MCF 10A (cell line): ENCODE data around the gene TMEM179. TPM values are rescaled to one million over a fixed set of nuclear protein-coding genes. Genes with fewer than 3 reads are reported as not detected.

Source experiments
- BruUV-seq: library from RNA; stranded (reverse); fragments of 400-500 nt; replicated peaks from 2 replicates; lab custom pipeline; 2021; lab: Mats Ljungman, UMichigan
- CTCF ChIA-PET: fragments of 300-600 bp; sonication (Branson Sonifier 250); formaldehyde crosslinking; extraction: SDS; loops from one replicate; lab custom pipeline; 2021; ENCODE audit warnings: antibody characterized with exemption, inconsistent platforms; lab: Yijun Ruan, JAX
- POLR2A ChIA-PET: fragments of 300-600, 350-650 bp; sonication (Branson Sonifier 250); formaldehyde crosslinking; extraction: SDS; loops from one replicate; lab custom pipeline; 2020; ENCODE audit warnings: antibody characterized with exemption, inconsistent platforms; lab: Yijun Ruan, JAX
- DNase-seq: peaks from one replicate; pipeline ENCODE4 v3.0.0-alpha.2; 2018; ENCODE audit not compliant: unreplicated experiment
- H3K27ac Mint-ChIP-seq: one replicate; pipeline ENCODE4 v1.8.0; 2022; ENCODE audit warnings: mild to moderate bottlenecking, low read depth, mixed read lengths; ENCODE audit not compliant: unreplicated experiment
- H3K27me3 Mint-ChIP-seq: one replicate; pipeline ENCODE4 v1.8.0; 2022; ENCODE audit warnings: mixed read lengths; ENCODE audit not compliant: insufficient read depth, unreplicated experiment
- H3K36me3 Mint-ChIP-seq: one replicate; pipeline ENCODE4 v1.8.0; 2022; ENCODE audit warnings: mild to moderate bottlenecking, moderate library complexity, mixed read lengths; ENCODE audit not compliant: insufficient read depth, unreplicated experiment
- H3K4me1 Mint-ChIP-seq: one replicate; pipeline ENCODE4 v1.8.0; 2022; ENCODE audit warnings: mixed read lengths; ENCODE audit not compliant: insufficient read depth, unreplicated experiment
- H3K4me3 Mint-ChIP-seq: one replicate; pipeline ENCODE4 v1.8.0; 2022; ENCODE audit warnings: mild to moderate bottlenecking, moderate library complexity, mixed read lengths; ENCODE audit not compliant: unreplicated experiment
- H3K9me3 Mint-ChIP-seq: one replicate; pipeline ENCODE4 v1.8.0; 2022; ENCODE audit warnings: mixed read lengths; ENCODE audit not compliant: unreplicated experiment
- intact Hi-C: fragments of 100-400 bp; cut with micrococcal nuclease; formaldehyde crosslinking; loops from 2 replicates; pipeline ENCODE4 v1.14.1; 2022
- total RNA-seq: library from RNA; stranded (reverse); gene quantifications from 2 replicates; pipeline ENCODE4 v1.2.3, GENCODE V29; 2022
- TF ChIP-seq, protein P1 (sequence below): fragments of 200-600 bp; IDR thresholded peaks from one replicate; pipeline ENCODE4 v1.8.0; 2022; ENCODE audit warnings: antibody characterized with exemption, mild to moderate bottlenecking; ENCODE audit not compliant: unreplicated experiment

TMEM179 gene
- total RNA-seq, 1 experiment from 2014 or later, result not detected

DNA sequence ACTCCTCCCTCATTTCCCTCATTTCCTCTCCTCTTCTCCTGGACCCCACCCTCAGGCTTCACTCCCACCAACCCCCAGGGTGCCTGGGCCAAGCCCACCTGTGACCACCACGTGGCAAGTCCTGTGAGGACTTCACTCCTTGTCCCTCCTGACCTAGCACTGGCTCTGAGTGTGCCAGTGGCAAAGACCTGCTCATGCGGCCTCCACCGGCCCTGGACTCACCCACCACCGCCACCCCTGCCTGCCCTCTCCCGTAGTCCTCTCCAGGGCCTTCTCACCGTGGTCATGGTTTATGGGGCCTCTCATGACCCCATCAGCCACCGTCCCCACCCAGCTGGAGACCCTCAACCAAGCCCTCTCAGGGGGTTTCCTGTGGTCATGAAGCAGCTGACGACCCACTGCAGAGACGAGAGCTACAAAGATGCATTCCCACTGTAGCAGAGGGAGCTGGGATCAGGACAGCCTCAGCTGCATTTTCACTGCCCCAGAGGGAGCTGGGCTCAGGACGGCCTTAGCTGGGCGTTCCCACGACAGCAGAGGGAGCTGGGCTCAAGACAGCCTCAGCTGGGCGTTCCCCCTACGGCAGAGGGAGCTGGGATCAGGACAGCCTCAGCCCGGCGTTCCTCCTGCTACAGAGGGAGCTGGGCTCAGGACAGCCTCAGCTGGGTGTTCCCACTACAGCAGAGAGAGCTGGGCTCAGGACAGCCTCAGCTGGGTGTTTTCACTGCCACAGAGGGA is 28.2 kb downstream of the TMEM179 start:
- no peak overlapping the region for H3K27ac Mint-ChIP-seq
- BruUV-seq, result no TSS peak
- H3K9me3 Mint-ChIP-seq, result no peaks in the 10 kb centered on the region
- POLR2A ChIA-PET, result interaction anchor here (0.6 kb wide), 1 partner anchor 1545 kb away, joined by 3 read pairs; no protein-coding TSS in a partner anchor
- no peak for DNase-seq
- intact Hi-C loops, result no loop called here
- no peaks in the 10 kb centered on the region for H3K4me1 Mint-ChIP-seq
- no peaks in the 10 kb centered on the region for H3K36me3 Mint-ChIP-seq
- peaks cover 16% of the 10 kb centered on the region for H3K27me3 Mint-ChIP-seq
- CTCF ChIA-PET, result interaction anchor here (0.7 to 1.6 kb wide), 3 partner anchors 12 to 501 kb away, joined by 3 to 4 read pairs (median 4); no protein-coding TSS in a partner anchor
- no peak overlapping the region for H3K4me3 Mint-ChIP-seq
- TF ChIP-seq, protein P1, sequence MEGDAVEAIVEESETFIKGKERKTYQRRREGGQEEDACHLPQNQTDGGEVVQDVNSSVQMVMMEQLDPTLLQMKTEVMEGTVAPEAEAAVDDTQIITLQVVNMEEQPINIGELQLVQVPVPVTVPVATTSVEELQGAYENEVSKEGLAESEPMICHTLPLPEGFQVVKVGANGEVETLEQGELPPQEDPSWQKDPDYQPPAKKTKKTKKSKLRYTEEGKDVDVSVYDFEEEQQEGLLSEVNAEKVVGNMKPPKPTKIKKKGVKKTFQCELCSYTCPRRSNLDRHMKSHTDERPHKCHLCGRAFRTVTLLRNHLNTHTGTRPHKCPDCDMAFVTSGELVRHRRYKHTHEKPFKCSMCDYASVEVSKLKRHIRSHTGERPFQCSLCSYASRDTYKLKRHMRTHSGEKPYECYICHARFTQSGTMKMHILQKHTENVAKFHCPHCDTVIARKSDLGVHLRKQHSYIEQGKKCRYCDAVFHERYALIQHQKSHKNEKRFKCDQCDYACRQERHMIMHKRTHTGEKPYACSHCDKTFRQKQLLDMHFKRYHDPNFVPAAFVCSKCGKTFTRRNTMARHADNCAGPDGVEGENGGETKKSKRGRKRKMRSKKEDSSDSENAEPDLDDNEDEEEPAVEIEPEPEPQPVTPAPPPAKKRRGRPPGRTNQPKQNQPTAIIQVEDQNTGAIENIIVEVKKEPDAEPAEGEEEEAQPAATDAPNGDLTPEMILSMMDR, result no peak

DNA sequence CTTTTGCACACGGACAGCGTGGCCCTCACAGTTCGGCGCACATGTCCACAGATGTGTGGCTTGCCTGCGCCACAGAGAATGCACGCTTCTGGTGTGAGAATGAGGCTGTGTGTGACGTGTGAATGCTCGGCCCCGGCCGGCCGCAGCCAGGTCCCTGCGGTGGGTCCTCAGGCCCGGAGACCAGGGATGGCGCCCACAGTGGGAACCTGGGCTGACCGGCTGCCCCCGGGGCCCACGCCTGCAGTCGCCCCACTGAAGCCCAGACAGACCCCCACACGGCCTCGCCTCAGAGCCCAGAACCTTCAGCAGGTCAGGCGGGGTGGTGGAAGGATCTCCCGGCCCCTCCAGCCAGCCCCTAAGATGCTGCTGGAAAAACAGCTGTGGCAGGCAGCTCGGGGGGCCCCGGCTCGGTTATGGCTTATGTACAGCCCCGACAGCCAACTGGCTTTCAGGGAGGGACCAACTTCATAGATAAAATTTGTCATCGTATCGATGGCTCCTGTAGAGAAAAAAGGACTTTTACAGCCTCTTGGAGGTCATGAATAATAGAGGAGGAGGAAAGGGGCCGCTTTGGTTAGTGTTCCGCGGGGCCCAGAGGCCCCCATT is 29.5 kb downstream of the TMEM179 start:
- ChIA-PET POLR2A (no interaction called here), CTCF (no interaction called here)
- H3K9me3 Mint-ChIP-seq, result no peaks in the 10 kb centered on the region
- BruUV-seq, result no TSS peak
- H3K27ac Mint-ChIP-seq, result no peak overlapping the region
- intact Hi-C loops, result no loop called here
- no peak for DNase-seq
- H3K36me3 Mint-ChIP-seq, result no peaks in the 10 kb centered on the region
- H3K27me3 Mint-ChIP-seq, result peaks cover 11% of the 10 kb centered on the region
- no peaks in the 10 kb centered on the region for H3K4me1 Mint-ChIP-seq
- TF ChIP-seq, protein P1, result no peak
- H3K4me3 Mint-ChIP-seq, result no peak overlapping the region

DNA sequence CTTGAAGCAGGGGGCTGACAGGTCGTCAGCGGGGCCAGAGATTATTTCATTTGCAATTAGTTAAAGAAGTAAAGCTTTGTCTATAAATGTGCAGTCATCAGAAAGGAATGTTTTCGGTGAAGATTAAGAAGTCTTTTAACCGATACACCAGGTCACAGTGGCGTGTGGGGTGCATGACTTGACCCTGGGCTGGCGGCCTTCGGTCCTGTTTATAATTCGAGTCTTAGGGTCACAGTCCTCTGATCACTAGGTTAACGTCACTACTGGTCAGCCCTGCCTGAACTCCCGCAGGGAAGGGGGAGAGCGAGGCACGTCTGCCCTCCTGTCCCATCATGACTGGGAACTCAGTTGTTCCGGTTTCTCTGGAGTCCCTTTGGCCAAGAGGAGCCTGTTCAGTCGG is 30.0 kb downstream of the TMEM179 start:
- TF ChIP-seq, protein P1, result no peak

DNA sequence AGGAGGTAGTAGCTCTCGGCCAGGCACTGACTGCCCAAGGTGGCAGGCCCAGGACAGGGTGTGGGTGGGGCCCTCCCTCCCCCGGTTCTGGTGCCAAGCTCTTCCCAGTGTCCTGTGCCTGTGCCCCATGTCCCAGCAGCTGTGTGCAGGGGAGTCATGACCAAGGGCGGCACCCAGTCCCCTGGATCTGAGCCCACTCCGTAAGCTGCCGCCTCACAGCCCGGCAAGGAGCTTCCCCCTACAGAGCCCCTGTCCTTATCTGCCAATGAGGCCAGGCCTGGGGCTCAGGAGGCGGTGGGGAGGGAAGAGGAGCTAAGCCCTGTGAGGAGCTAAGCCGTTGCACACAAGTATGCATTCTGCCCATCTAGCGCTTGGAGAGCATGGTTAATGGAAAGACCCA is 30.6 kb downstream of the TMEM179 start:
- CTCF ChIA-PET, result interaction anchor here (2.2 kb wide), 1 partner anchor 10 kb away, joined by 17 read pairs; no protein-coding TSS in a partner anchor
- H3K27ac Mint-ChIP-seq, result no peak overlapping the region
- BruUV-seq, result no TSS peak
- POLR2A ChIA-PET, result no interaction called here
- no peaks in the 10 kb centered on the region for H3K4me1 Mint-ChIP-seq
- H3K27me3 Mint-ChIP-seq, result peaks cover 15% of the 10 kb centered on the region
- H3K4me3 Mint-ChIP-seq, result no peak overlapping the region
- H3K36me3 Mint-ChIP-seq, result no peaks in the 10 kb centered on the region
- no peaks in the 10 kb centered on the region for H3K9me3 Mint-ChIP-seq
- TF ChIP-seq, protein P1, result no peak
- intact Hi-C loops, result no loop called here
- no peak for DNase-seq

More for the DNA sequence above, 30.0 kb downstream of the TMEM179 start:
- no peak for DNase-seq
- peaks cover 11% of the 10 kb centered on the region for H3K27me3 Mint-ChIP-seq
- H3K9me3 Mint-ChIP-seq, result no peaks in the 10 kb centered on the region
- ChIA-PET CTCF (no interaction called here), POLR2A (no interaction called here)
- H3K36me3 Mint-ChIP-seq, result no peaks in the 10 kb centered on the region
- no peak overlapping the region for H3K27ac Mint-ChIP-seq
- no TSS peak for BruUV-seq
- H3K4me1 Mint-ChIP-seq, result no peaks in the 10 kb centered on the region
- H3K4me3 Mint-ChIP-seq, result no peak overlapping the region
- intact Hi-C loops, result no loop called here
